OCI-LY7 (cell line): ENCODE measurements around the gene MSRB3. TPM values are rescaled to one million over a fixed set of nuclear protein-coding genes. Genes with fewer than 3 reads are reported as not detected.
"Not testable (repeated sequence)": the region's sequence is repeated elsewhere in the genome, so short reads cannot be mapped to it uniquely, and the experiment has no call there.

Experiments
- BruUV-seq: library from RNA; stranded (reverse); fragments of 400-500 nt; replicated peaks from 2 replicates; lab custom pipeline; 2021; lab: Mats Ljungman, UMichigan
- CTCF ChIA-PET: fragments of 300-600 bp; sonication (Branson Sonifier 250); formaldehyde crosslinking; loops from one replicate; lab custom pipeline; 2022; ENCODE audit warnings: antibody characterized with exemption; ENCODE audit not compliant: unreplicated experiment; lab: Charles Lee
- POLR2A ChIA-PET: fragments of 300-600 bp; sonication (Branson Sonifier 250); formaldehyde crosslinking; loops from one replicate; lab custom pipeline; 2022; ENCODE audit warnings: antibody characterized with exemption; lab: Charles Lee
- DNase-seq: peaks from one replicate; pipeline ENCODE4 v3.0.0-alpha.2; 2015; ENCODE audit warnings: low spot score
- H2AFZ ChIP-seq: fragments of 200-600 bp; sonication (generic), shearing (Covaris generic); 2 replicates; pipeline ENCODE4 v1.6.1; 2014; ENCODE audit warnings: mild to moderate bottlenecking, antibody characterized with exemption, low read length, moderate library complexity
- H3K27ac ChIP-seq: fragments of 200-600 bp; sonication (generic); 2 replicates; pipeline ENCODE4 v1.5.1; 2014; ENCODE audit warnings: mixed run types, low read depth, mild to moderate bottlenecking, moderate library complexity, low read length, inconsistent platforms; ENCODE audit not compliant: poor library complexity, severe bottlenecking
- H3K36me3 ChIP-seq: fragments of 200-600 bp; sonication (generic); 2 replicates; pipeline ENCODE4 v1.6.1; 2014; ENCODE audit warnings: mild to moderate bottlenecking, antibody characterized with exemption, low read length, moderate library complexity, mixed read lengths; ENCODE audit not compliant: insufficient read depth
- H3K4me1 ChIP-seq: fragments of 200-600 bp; sonication (generic); 2 replicates; pipeline ENCODE4 v1.5.1; 2014; ENCODE audit warnings: mild to moderate bottlenecking, low read length; ENCODE audit not compliant: insufficient read depth, poor library complexity, severe bottlenecking
- H3K4me2 ChIP-seq: fragments of 200-600 bp; sonication (generic); 2 replicates; pipeline ENCODE4 v1.6.1; 2014; ENCODE audit warnings: mild to moderate bottlenecking, low read length
- H3K4me3 ChIP-seq: fragments of 200-600 bp; sonication (generic); 2 replicates; pipeline ENCODE4 v1.5.1; 2014; ENCODE audit warnings: mild to moderate bottlenecking, low read depth, low read length; ENCODE audit not compliant: poor library complexity, severe bottlenecking
- H3K79me2 ChIP-seq: fragments of 200-600 bp; sonication (generic); 2 replicates; pipeline ENCODE4 v1.6.1; 2016; ENCODE audit warnings: low read depth, mild to moderate bottlenecking, low read length, moderate library complexity, mixed read lengths; ENCODE audit not compliant: insufficient read depth
- H3K9me2 ChIP-seq: fragments of 200-600 bp; sonication (generic); 2 replicates; pipeline ENCODE4 v1.6.1; 2016; ENCODE audit warnings: mild to moderate bottlenecking, low read length, mixed read lengths; ENCODE audit not compliant: insufficient read depth
- H3K9me3 ChIP-seq: fragments of 200-600 bp; sonication (generic); 2 replicates; pipeline ENCODE4 v1.6.1; 2014; ENCODE audit warnings: mild to moderate bottlenecking, mixed run types, low read length, mixed read lengths
- H4K20me1 ChIP-seq: fragments of 200-600 bp; sonication (generic); 2 replicates; pipeline ENCODE4 v1.6.1; 2014; ENCODE audit warnings: mild to moderate bottlenecking, antibody characterized with exemption, low read length, moderate library complexity, mixed read lengths; ENCODE audit not compliant: insufficient read depth
- EZH2phosphoT487 ChIP-seq: fragments of 200-600 bp; sonication (generic); IDR thresholded peaks from 2 replicates; pipeline ENCODE4 v1.6.1; 2018; ENCODE audit warnings: low read depth, borderline replicate concordance, mild to moderate bottlenecking, mixed run types, antibody characterized with exemption, low read length, moderate library complexity, mixed read lengths
- intact Hi-C: fragments of 100-400 bp; cut with micrococcal nuclease; formaldehyde crosslinking; loops from one replicate; pipeline ENCODE4 v1.10.0; 2022; ENCODE audit not compliant: unreplicated experiment
- total RNA-seq, 2 experiments: library from RNA; depleted of rRNA in 1 of 2; stranded (reverse); fragments of >200 nt in 1 of 2; shearing (Covaris generic) in 1 of 2; gene quantifications; 2 replicates each; pipeline ENCODE4 v1.2.3, GENCODE V29; 2014 to 2022
- TF ChIP-seq, protein P1 (sequence below): fragments of 200-600 bp; sonication (generic); conservative IDR thresholded peaks from 2 replicates; pipeline ENCODE4 v1.5.1; 2014; ENCODE audit warnings: mild to moderate bottlenecking, antibody characterized with exemption, low read length, moderate library complexity, mixed read lengths

Gene MSRB3
- total RNA-seq, 2 experiments from 2014 or later, result not detected

DNA sequence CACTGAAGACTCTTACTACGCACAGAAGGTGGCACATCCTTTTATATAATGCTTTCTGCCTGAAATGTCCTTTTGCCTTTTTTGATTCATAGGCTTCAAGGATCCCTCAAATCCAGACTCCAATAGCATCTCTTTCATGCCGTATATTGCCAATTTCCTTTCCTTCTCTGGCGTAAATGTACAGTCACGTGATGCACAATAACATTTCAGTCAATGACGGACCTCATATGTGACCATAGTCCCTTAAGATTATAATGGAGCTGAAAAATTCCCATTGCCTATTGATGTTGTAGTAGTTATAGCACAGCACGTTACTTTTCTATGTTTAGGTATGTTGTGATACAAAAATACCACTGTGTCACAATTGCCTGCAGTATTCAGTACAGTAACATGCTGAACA, 196.3 kb downstream of the MSRB3 start:
- Histone ChIP-seq H3K4me3 (no peak overlapping the region), H4K20me1 (no peaks in the 10 kb centered on the region), H3K4me1 (no peaks in the 10 kb centered on the region), H2AFZ (no peak overlapping the region), H3K79me2 (no peaks in the 10 kb centered on the region), H3K4me2 (no peak overlapping the region), H3K9me2 (no peaks in the 10 kb centered on the region), H3K9me3 (no peaks in the 10 kb centered on the region), H3K27ac (no peak overlapping the region), H3K36me3 (no peaks in the 10 kb centered on the region)
- POLR2A ChIA-PET, result no interaction called here
- intact Hi-C loops, result no loop called here
- DNase-seq, result no peak
- BruUV-seq, result no TSS peak
- CTCF ChIA-PET, result no interaction called here
- TF ChIP-seq, protein P1, sequence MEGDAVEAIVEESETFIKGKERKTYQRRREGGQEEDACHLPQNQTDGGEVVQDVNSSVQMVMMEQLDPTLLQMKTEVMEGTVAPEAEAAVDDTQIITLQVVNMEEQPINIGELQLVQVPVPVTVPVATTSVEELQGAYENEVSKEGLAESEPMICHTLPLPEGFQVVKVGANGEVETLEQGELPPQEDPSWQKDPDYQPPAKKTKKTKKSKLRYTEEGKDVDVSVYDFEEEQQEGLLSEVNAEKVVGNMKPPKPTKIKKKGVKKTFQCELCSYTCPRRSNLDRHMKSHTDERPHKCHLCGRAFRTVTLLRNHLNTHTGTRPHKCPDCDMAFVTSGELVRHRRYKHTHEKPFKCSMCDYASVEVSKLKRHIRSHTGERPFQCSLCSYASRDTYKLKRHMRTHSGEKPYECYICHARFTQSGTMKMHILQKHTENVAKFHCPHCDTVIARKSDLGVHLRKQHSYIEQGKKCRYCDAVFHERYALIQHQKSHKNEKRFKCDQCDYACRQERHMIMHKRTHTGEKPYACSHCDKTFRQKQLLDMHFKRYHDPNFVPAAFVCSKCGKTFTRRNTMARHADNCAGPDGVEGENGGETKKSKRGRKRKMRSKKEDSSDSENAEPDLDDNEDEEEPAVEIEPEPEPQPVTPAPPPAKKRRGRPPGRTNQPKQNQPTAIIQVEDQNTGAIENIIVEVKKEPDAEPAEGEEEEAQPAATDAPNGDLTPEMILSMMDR, result no peak
- TF ChIP-seq EZH2phosphoT487, result no peak

DNA sequence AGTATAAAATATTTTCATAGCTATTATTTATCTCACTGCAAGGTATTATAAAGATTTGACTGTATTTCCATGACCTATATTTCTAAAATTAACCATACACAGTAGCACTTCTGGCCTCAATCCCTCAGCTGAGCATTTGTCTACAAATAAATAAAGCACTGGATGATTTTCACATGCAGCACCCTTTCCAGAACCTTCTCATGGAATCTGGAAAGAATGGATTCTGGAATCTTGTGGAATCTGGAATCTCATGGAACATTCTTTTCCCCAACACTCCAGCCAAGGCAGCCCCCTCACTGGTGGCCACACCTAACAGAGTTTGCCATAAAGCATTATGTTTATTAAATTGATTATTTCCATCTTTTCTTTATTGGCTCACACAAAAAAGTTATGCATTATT, 199.2 kb downstream of the MSRB3 start:
- intact Hi-C loops, result no loop called here
- H2AFZ ChIP-seq, result no peak overlapping the region
- POLR2A ChIA-PET, result no interaction called here

DNA sequence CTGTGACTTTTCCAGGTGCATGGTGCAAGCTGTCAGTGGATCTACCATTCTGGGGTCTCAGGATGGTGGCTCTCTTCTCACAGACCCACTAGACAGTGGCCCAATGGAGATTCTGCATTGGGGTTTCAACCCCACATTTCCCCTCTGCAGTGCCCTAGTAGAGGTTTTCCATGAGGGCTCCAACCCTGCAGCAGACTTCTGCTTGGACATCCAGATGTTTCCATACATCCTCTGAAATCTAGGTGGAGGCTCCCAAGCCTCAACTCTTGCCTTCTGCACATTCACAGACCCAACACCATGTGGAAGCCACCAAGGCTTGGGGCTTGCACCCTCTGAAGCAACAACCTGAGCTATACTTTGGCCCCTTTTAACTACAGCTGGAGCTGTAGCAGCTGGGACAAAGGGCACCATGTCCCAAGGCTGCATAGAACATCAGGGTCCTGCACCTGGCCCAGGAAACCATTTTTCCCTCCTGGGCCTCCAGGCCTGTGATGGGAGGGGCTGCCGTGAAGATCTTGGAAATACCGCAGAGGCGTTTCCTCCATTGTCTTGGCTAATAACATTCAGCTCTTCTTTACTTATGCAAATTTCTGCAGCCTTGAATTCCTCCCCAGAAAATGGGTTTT, 205.5 kb downstream of the MSRB3 start:
- H3K4me2 ChIP-seq, H2AFZ ChIP-seq, H3K4me1 ChIP-seq, H3K9me3 ChIP-seq, DNase-seq, BruUV-seq, H3K36me3 ChIP-seq, H3K9me2 ChIP-seq, intact Hi-C loops, CTCF ChIA-PET, H3K79me2 ChIP-seq, H4K20me1 ChIP-seq, POLR2A ChIA-PET, H3K27ac ChIP-seq, H3K4me3 ChIP-seq: not testable (repeated sequence)

More for the DNA sequence above, 199.2 kb downstream of the MSRB3 start:
- H3K79me2 ChIP-seq, result no peaks in the 10 kb centered on the region
- TF ChIP-seq, protein P1, result no peak
- no peak for TF ChIP-seq EZH2phosphoT487
- no peak overlapping the region for H3K27ac ChIP-seq
- no peaks in the 10 kb centered on the region for H4K20me1 ChIP-seq
- no peak overlapping the region for H3K4me2 ChIP-seq
- H3K9me2 ChIP-seq, result no peaks in the 10 kb centered on the region
- DNase-seq, result no peak
- H3K36me3 ChIP-seq, result no peaks in the 10 kb centered on the region
- H3K4me1 ChIP-seq, result no peaks in the 10 kb centered on the region
- CTCF ChIA-PET, result no interaction called here
- H3K9me3 ChIP-seq, result no peaks in the 10 kb centered on the region
- H3K4me3 ChIP-seq, result no peak overlapping the region
- BruUV-seq, result no TSS peak
